Karpas-422 (cell line): ENCODE data around the gene SLC25A22. TPM values are rescaled to one million over a fixed set of nuclear protein-coding genes. Genes with fewer than 3 reads are reported as not detected.

ENCODE experiments used
- DNase-seq: peaks from one replicate; pipeline ENCODE4 v3.0.0-alpha.2; 2015
- H2AFZ ChIP-seq: fragments of 200-600 bp; sonication (generic); 2 replicates; pipeline ENCODE4 v1.6.1; 2014; ENCODE audit warnings: antibody characterized with exemption, low read length, mixed read lengths
- H3K27ac ChIP-seq: fragments of 200-600 bp; sonication (generic); 2 replicates; pipeline ENCODE4 v1.5.1; 2014; ENCODE audit warnings: mild to moderate bottlenecking, low read length, moderate library complexity
- H3K27me3 ChIP-seq: fragments of 200-600 bp; sonication (generic); 2 replicates; pipeline ENCODE4 v1.6.1; 2014; ENCODE audit warnings: low read length, mixed read lengths
- H3K36me3 ChIP-seq: fragments of 200-600 bp; sonication (generic); 2 replicates; pipeline ENCODE4 v1.6.1; 2014; ENCODE audit warnings: low read length, mixed read lengths; ENCODE audit not compliant: insufficient read depth
- H3K4me1 ChIP-seq: fragments of 200-600 bp; sonication (generic); 2 replicates; pipeline ENCODE4 v1.6.1; 2014; ENCODE audit warnings: mild to moderate bottlenecking, low read length, mixed read lengths
- H3K4me2 ChIP-seq: fragments of 200-600 bp; sonication (generic); 2 replicates; pipeline ENCODE4 v1.6.1; 2014; ENCODE audit warnings: low read length, low read depth, mild to moderate bottlenecking; ENCODE audit not compliant: poor library complexity, severe bottlenecking
- H3K4me3 ChIP-seq: fragments of 200-600 bp; sonication (generic); 2 replicates; pipeline ENCODE4 v1.5.1; 2014; ENCODE audit warnings: mild to moderate bottlenecking, antibody characterized with exemption, low read length, mixed read lengths
- H3K79me2 ChIP-seq: fragments of 200-600 bp; sonication (generic); 2 replicates; pipeline ENCODE4 v1.6.1; 2014; ENCODE audit warnings: mild to moderate bottlenecking, low read length, mixed read lengths
- H3K9ac ChIP-seq: fragments of 200-600 bp; sonication (generic); 2 replicates; pipeline ENCODE4 v1.6.0; 2014; ENCODE audit warnings: low read length
- H3K9me2 ChIP-seq: fragments of 200-600 bp; sonication (generic), shearing (Covaris generic); replicated peaks from 2 replicates; pipeline ENCODE4 v1.6.0; 2014; ENCODE audit warnings: mild to moderate bottlenecking, low read length, moderate library complexity; ENCODE audit not compliant: insufficient read depth
- H3K9me3 ChIP-seq: fragments of 300-700, 200-600 bp; sonication (generic); 2 replicates; pipeline ENCODE4 v1.6.1; 2014; ENCODE audit warnings: low read length, mixed read lengths
- H4K20me1 ChIP-seq: fragments of 200-600 bp; sonication (generic); 2 replicates; pipeline ENCODE4 v1.6.1; 2014; ENCODE audit warnings: mild to moderate bottlenecking, antibody characterized with exemption, low read length, low read depth; ENCODE audit not compliant: insufficient read depth
- total RNA-seq: library from RNA; depleted of rRNA; stranded (reverse); fragments of >200 nt; shearing (Covaris generic); gene quantifications from 2 replicates; pipeline ENCODE4 v1.2.3, GENCODE V29; 2014; ENCODE audit warnings: low replicate concordance

The SLC25A22 gene
- total RNA-seq, 1 experiment from 2014 or later = 9.3 TPM

DNA sequence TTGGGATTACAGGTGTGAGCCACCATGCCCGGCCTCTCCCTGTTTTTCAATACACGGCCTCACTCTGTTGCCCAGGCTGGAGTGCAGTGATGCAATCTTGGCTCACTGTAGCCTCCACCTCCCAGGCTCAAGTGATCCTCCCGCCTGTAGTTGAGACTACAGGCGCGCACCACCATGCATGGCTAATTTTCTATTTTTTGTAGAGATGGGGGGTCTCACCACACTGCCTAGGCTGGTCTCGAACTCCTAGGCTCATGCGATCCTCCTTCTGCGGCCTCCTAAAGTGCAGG lies 32.3 kb downstream of the SLC25A22 start:
- Histone ChIP-seq H3K9ac (no peak overlapping the region), H3K79me2 (no peaks in the 10 kb centered on the region), H3K4me2 (no peak overlapping the region), H3K9me2 (no peaks in the 10 kb centered on the region), H3K9me3 (no peaks in the 10 kb centered on the region), H3K4me1 (no peaks in the 10 kb centered on the region), H3K36me3 (peaks cover 37% of the 10 kb centered on the region), H4K20me1 (peaks cover 11% of the 10 kb centered on the region; the same call in 1 of the 2 replicates), H3K27me3 (no peaks in the 10 kb centered on the region), H3K4me3 (no peak overlapping the region), H2AFZ (no peak overlapping the region), H3K27ac (no peak overlapping the region)
- no peak for DNase-seq

- Histone ChIP-seq H3K79me2 (no peaks in the 10 kb centered on the region), H3K4me2 (no peak overlapping the region), H4K20me1 (peaks cover 11% of the 10 kb centered on the region; the same call in 1 of the 2 replicates), H3K4me3 (no peak overlapping the region), H3K36me3 (peaks cover 32% of the 10 kb centered on the region), H3K9me2 (no peaks in the 10 kb centered on the region), H3K9ac (no peak overlapping the region), H3K4me1 (no peaks in the 10 kb centered on the region), H3K9me3 (no peaks in the 10 kb centered on the region), H3K27me3 (no peaks in the 10 kb centered on the region), H3K27ac (no peak overlapping the region), H2AFZ (no peak overlapping the region)
- DNase-seq = peak; percentile 89
These were observed 32.9 kb downstream of the SLC25A22 start for GRCh38 chr11:765025-765801.

DNA sequence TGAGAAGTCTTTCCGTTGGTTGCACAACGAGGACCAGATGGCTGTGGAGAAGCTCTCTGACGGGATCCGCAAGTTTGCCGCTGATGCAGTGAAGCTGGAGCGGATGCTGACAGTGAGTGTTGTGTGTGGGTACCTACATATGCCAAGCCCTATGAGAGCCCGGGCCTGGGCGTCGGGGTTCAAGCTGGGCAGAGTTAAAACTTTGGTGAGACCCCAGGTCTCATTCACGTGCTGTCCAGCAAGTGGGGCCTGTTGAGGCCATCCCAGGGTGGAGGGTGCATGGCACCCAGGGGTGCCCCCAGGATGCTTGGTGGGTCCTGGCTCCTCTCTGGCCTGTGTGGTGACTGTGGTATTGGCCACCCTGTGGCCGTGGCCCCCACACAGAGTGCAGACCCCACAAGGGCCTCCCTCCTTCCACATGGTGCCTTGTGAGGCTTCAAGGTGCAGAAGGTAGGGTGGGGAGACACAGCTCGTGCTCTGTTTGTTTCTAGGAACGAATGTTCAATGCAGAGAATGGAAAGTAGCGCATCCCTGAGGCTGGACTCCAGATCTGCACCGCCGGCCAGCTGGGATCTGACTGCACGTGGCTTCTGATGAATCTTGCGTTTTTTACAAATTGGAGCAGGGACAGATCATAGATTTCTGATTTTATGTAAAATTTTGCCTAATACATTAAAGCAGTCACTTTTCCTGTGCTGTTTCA lies 33.6 kb downstream of the SLC25A22 start:
- H3K9ac ChIP-seq = no peak overlapping the region
- no peak overlapping the region for H2AFZ ChIP-seq
- H3K79me2 ChIP-seq = no peaks in the 10 kb centered on the region
- H3K9me3 ChIP-seq = no peaks in the 10 kb centered on the region
- H3K4me2 ChIP-seq = no peak overlapping the region
- no peaks in the 10 kb centered on the region for H3K4me1 ChIP-seq
- H3K27ac ChIP-seq = no peak overlapping the region
- peaks cover 32% of the 10 kb centered on the region for H3K36me3 ChIP-seq
- H3K27me3 ChIP-seq = no peaks in the 10 kb centered on the region
- H4K20me1 ChIP-seq = peaks cover 11% of the 10 kb centered on the region; the same call in 1 of the 2 replicates
- no peak for DNase-seq
- H3K4me3 ChIP-seq = no peak overlapping the region
- H3K9me2 ChIP-seq = no peaks in the 10 kb centered on the region

GRCh38 chr11:763549-764321 lies 34.3 kb downstream of the SLC25A22 start:
- Histone ChIP-seq H3K9ac (no peak overlapping the region), H3K9me2 (no peaks in the 10 kb centered on the region), H3K79me2 (no peaks in the 10 kb centered on the region), H3K4me1 (no peaks in the 10 kb centered on the region), H3K27me3 (no peaks in the 10 kb centered on the region), H3K27ac (no peak overlapping the region), H3K36me3 (peaks cover 32% of the 10 kb centered on the region), H4K20me1 (peaks cover 11% of the 10 kb centered on the region; the same call in 1 of the 2 replicates), H3K4me2 (no peak overlapping the region), H2AFZ (no peak overlapping the region), H3K9me3 (no peaks in the 10 kb centered on the region), H3K4me3 (no peak overlapping the region)
- DNase-seq = no peak

GRCh38 chr11:763073-763463 lies 35.0 kb downstream of the SLC25A22 start:
- Histone ChIP-seq H4K20me1 (peaks cover 11% of the 10 kb centered on the region; the same call in 1 of the 2 replicates), H3K27me3 (no peaks in the 10 kb centered on the region), H3K9me3 (no peaks in the 10 kb centered on the region), H3K36me3 (peaks cover 32% of the 10 kb centered on the region), H3K4me3 (no peak overlapping the region), H3K27ac (no peak overlapping the region), H3K9me2 (no peaks in the 10 kb centered on the region), H3K4me1 (no peaks in the 10 kb centered on the region), H3K9ac (no peak overlapping the region), H2AFZ (no peak overlapping the region), H3K79me2 (no peaks in the 10 kb centered on the region), H3K4me2 (no peak overlapping the region)
- DNase-seq = no peak

DNA sequence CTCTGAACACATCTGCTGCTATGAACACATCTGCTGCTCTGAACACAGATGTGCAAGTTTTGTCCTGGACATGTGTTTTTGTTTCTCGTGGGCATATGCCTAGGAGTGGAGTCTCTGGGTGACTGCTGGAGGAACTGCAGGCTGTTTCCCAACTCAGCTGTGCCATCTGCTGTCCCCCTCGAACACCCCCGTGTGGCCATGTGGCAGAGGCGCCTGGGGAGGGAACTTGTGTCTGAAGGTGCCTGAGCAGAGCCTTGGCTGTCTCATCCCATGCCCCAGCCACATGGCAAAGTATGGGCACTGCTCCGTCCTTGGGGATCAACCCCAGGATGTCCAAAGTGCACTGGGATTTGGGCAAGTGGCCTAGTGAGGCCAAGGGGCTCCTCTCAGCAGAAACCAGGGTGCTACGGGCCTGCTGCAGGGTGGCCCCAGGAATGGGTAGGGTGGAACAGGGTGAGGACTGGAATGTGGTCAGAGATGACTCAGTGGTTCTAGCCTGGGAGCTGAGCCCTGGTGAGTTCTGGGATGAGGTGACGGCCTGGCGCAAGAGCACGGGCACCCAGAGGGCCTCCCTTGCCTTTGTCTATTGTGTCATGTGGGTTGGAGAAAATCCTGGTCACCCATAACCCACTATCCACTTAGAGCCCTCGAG lies 35.5 kb downstream of the SLC25A22 start:
- no peak overlapping the region for H3K9ac ChIP-seq
- no peaks in the 10 kb centered on the region for H3K9me2 ChIP-seq
- H3K79me2 ChIP-seq = no peaks in the 10 kb centered on the region
- no peaks in the 10 kb centered on the region for H3K4me1 ChIP-seq
- H3K27me3 ChIP-seq = no peaks in the 10 kb centered on the region
- H3K9me3 ChIP-seq = no peaks in the 10 kb centered on the region
- H3K4me3 ChIP-seq = no peak overlapping the region
- no peak overlapping the region for H3K27ac ChIP-seq
- no peak overlapping the region for H2AFZ ChIP-seq
- peaks cover 32% of the 10 kb centered on the region for H3K36me3 ChIP-seq
- H4K20me1 ChIP-seq = peaks cover 11% of the 10 kb centered on the region; the same call in 1 of the 2 replicates
- peak; percentile 72 for DNase-seq
- no peak overlapping the region for H3K4me2 ChIP-seq

- Histone ChIP-seq H3K27ac (no peak overlapping the region), H2AFZ (no peak overlapping the region), H3K9ac (no peak overlapping the region), H3K4me1 (no peaks in the 10 kb centered on the region), H3K9me2 (no peaks in the 10 kb centered on the region), H3K4me2 (no peak overlapping the region), H3K9me3 (no peaks in the 10 kb centered on the region), H3K4me3 (no peak overlapping the region), H3K27me3 (no peaks in the 10 kb centered on the region), H3K36me3 (peaks cover 30% of the 10 kb centered on the region), H3K79me2 (0 out of 2 replicates have a peak, but pooled peaks cover 3% of the 10 kb centered on the region), H4K20me1 (peaks cover 11% of the 10 kb centered on the region; the same call in 1 of the 2 replicates)
- DNase-seq = no peak
These were observed 36.5 kb downstream of the SLC25A22 start for GRCh38 chr11:761526-762108.
